Dedifferentiated amniotic fluid mesenchymal stem cell (primary cell): ENCODE measurements around the gene IRGC.
"Not testable (repeated sequence)": the region's sequence is repeated elsewhere in the genome, so short reads cannot be mapped to it uniquely, and the experiment has no call there.

ENCODE experiments used
- DNase-seq: peaks from one replicate; pipeline ENCODE4 v3.0.0-alpha.2; 2016; ENCODE audit errors: extremely low spot score

IRGC gene

GRCh38 chr19:43715776-43716175, at the start of gene IRGC:
Gene IRGC, plus strand, starts transcription at chr19:43716076. Its CDS starts 2,483 bp downstream, at chr19:43718559.
- no peak for DNase-seq

GRCh38 chr19:43667126-43667875, 48.6 kb upstream of the IRGC start:
- DNase-seq, result no peak

GRCh38 chr19:43667876-43668405, 47.9 kb upstream of the IRGC start:
- no peak for DNase-seq

GRCh38 chr19:43668406-43669109, 47.3 kb upstream of the IRGC start:
- peak; percentile 99 for DNase-seq

- no peak for DNase-seq
Measured at GRCh38 chr19:43672061-43672679, 43.7 kb upstream of the IRGC start.

GRCh38 chr19:43673637-43674036, 42.2 kb upstream of the IRGC start:
- no peak for DNase-seq

GRCh38 chr19:43674183-43674582, 41.7 kb upstream of the IRGC start:
- no peak for DNase-seq

GRCh38 chr19:43674596-43674995, 41.3 kb upstream of the IRGC start:
- no peak for DNase-seq

GRCh38 chr19:43675269-43675879, 40.5 kb upstream of the IRGC start:
- no peak for DNase-seq

GRCh38 chr19:43675906-43676305, 40.0 kb upstream of the IRGC start:
- no peak for DNase-seq

- DNase-seq, result no peak
Measured at GRCh38 chr19:43678512-43679261, 37.2 kb upstream of the IRGC start.

- DNase-seq, result no peak
Measured at GRCh38 chr19:43681821-43682220, 34.1 kb upstream of the IRGC start.

- DNase-seq, result not testable (repeated sequence)
Measured at GRCh38 chr19:43682269-43682668, 33.6 kb upstream of the IRGC start.

- no peak for DNase-seq
Measured at GRCh38 chr19:43682824-43683661, 32.8 kb upstream of the IRGC start.

GRCh38 chr19:43683905-43684304, 32.0 kb upstream of the IRGC start:
- no peak for DNase-seq

- DNase-seq, result no peak
Measured at GRCh38 chr19:43684326-43684725, 31.6 kb upstream of the IRGC start.

- no peak for DNase-seq
Measured at GRCh38 chr19:43687660-43687997, 28.2 kb upstream of the IRGC start.

- DNase-seq, result no peak
Measured at GRCh38 chr19:43688059-43688701, 27.7 kb upstream of the IRGC start.

GRCh38 chr19:43690444-43690843, 25.4 kb upstream of the IRGC start:
- no peak for DNase-seq

GRCh38 chr19:43690890-43691289, 25.0 kb upstream of the IRGC start:
- DNase-seq, result no peak
